AG04450 (cell line): ENCODE measurements around the gene SDK1. TPM values are rescaled to one million over a fixed set of nuclear protein-coding genes. Genes with fewer than 3 reads are reported as not detected.

ENCODE experiments used
- CTCF ChIA-PET: fragments of 300-600, 350-600 bp; formaldehyde crosslinking; extraction: SDS; loops from one replicate; lab custom pipeline; 2022; ENCODE audit warnings: antibody characterized with exemption, inconsistent platforms; lab: Charles Lee
- POLR2A ChIA-PET: fragments of 350-600 bp; formaldehyde crosslinking; extraction: SDS; loops from one replicate; lab custom pipeline; 2021; ENCODE audit warnings: antibody characterized with exemption, inconsistent platforms; lab: Yijun Ruan, JAX
- DNase-seq: peaks from one replicate; pipeline ENCODE4 v3.0.0-alpha.2; 2011; ENCODE audit warnings: low read depth, low spot score
- H3K27ac ChIP-seq: one replicate; pipeline ENCODE4 v1.5.1; 2012; ENCODE audit warnings: low read depth, low read length, control low read depth
- H3K27me3 ChIP-seq: one replicate; pipeline ENCODE4 v1.6.0; 2012; ENCODE audit warnings: low read length; ENCODE audit not compliant: control insufficient read depth, insufficient read depth
- H3K4me3 ChIP-seq: 2 replicates; pipeline ENCODE4 v1.5.1; 2011; ENCODE audit warnings: mild to moderate bottlenecking, low read depth, low read length, control low read depth
- H3K9me3 ChIP-seq: 2 replicates; pipeline ENCODE4 v1.5.1; 2012; ENCODE audit warnings: low read length; ENCODE audit not compliant: control insufficient read depth, insufficient read depth
- polyA plus RNA-seq: library from polyadenylated mRNA; depleted of rRNA; stranded (reverse); fragments of >200 nt; gene quantifications from 2 replicates; pipeline ENCODE4 v1.2.3, GENCODE V29; 2011
- TF ChIP-seq, protein P1 (sequence below): IDR thresholded peaks from 2 replicates; pipeline ENCODE4 v1.5.1; 2011; ENCODE audit warnings: low read depth, low read length, control low read depth, inconsistent platforms

Gene SDK1
- polyA plus RNA-seq, 1 experiment = 2.2 TPM

DNA sequence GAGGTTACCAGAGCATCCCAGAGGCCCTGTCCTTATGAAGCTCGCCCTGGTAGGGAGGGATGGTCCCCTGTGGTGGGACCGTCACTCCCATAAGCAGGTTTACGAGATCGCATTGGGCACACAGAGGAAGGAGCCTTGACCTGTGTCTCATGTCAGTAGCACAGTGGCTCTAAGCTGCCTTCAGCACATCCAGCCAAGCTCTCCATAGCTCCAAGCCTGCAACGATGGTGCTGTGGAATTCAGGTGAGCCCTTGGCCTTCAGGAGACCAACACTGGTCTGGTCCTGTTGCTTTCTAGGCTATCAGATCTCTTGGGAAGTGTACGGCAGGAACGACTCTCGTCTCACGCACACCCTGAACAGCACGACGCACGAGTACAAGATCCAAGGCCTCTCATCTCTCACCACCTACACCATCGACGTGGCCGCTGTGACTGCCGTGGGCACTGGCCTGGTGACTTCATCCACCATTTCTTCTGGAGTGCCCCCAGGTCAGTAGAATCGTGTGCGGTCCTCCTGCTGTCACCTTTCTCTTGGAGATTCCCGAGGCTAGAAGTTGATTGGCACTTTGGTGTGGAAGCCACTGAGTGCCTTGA lies 775.7 kb downstream of the SDK1 start:
- H3K9me3 ChIP-seq = peaks cover 75% of the 10 kb centered on the region
- H3K4me3 ChIP-seq = no peak overlapping the region
- H3K27me3 ChIP-seq = no peaks in the 10 kb centered on the region
- POLR2A ChIA-PET = no interaction called here
- no peak for DNase-seq
- TF ChIP-seq, protein P1, sequence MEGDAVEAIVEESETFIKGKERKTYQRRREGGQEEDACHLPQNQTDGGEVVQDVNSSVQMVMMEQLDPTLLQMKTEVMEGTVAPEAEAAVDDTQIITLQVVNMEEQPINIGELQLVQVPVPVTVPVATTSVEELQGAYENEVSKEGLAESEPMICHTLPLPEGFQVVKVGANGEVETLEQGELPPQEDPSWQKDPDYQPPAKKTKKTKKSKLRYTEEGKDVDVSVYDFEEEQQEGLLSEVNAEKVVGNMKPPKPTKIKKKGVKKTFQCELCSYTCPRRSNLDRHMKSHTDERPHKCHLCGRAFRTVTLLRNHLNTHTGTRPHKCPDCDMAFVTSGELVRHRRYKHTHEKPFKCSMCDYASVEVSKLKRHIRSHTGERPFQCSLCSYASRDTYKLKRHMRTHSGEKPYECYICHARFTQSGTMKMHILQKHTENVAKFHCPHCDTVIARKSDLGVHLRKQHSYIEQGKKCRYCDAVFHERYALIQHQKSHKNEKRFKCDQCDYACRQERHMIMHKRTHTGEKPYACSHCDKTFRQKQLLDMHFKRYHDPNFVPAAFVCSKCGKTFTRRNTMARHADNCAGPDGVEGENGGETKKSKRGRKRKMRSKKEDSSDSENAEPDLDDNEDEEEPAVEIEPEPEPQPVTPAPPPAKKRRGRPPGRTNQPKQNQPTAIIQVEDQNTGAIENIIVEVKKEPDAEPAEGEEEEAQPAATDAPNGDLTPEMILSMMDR = no peak
- CTCF ChIA-PET = no interaction called here
- no peak overlapping the region for H3K27ac ChIP-seq

DNA sequence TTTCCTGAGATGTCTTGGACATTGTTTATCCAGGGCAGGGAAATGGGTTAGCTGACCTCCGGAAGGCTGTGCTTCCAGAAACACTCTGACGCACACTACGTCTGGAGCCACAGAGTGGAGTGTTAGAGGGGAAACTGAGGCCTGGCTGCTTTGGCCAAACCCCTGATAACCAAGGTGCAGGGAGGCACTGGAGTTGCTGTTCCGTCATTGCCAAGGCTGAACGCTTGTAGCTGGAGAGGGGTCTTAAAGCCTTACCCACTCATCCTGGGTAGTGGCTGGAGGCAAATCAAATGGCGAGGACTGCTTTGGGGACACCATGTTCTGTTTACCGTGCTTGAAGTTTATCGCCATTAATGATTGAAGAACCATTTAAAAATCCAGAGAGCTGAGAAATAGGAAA lies 776.9 kb downstream of the SDK1 start:
- ChIA-PET CTCF (no interaction called here), POLR2A (no interaction called here)

DNA sequence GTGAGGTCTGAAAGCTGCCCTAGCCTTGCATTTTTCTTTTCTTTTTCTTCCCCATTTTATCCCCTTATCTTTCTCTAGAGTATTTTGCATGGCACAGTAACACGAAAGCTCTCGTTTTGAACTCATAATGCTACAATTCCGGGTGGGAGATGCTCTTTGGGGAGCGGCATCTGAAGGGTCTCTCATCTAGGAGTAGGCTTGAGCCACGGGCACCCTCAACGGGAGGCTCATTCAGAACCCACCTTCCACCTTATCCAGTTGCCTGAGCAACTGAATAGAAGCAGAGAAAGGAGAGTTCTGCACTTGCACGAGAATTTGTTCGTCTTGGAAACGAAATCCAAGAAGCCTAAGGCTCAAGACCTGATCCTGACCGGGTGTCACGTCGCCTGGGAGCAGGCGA lies 777.5 kb downstream of the SDK1 start:
- Histone ChIP-seq H3K4me3 (no peak overlapping the region), H3K9me3 (peaks cover 69% of the 10 kb centered on the region), H3K27ac (no peak overlapping the region), H3K27me3 (no peaks in the 10 kb centered on the region)
- CTCF ChIA-PET = no interaction called here
- TF ChIP-seq, protein P1 = no peak
- no peak for DNase-seq
- POLR2A ChIA-PET = no interaction called here

More for the DNA sequence above, 776.9 kb downstream of the SDK1 start:
- no peak for DNase-seq
- TF ChIP-seq, protein P1 = no peak
- Histone ChIP-seq H3K27me3 (no peaks in the 10 kb centered on the region), H3K27ac (no peak overlapping the region), H3K9me3 (peaks cover 70% of the 10 kb centered on the region), H3K4me3 (no peak overlapping the region)

DNA sequence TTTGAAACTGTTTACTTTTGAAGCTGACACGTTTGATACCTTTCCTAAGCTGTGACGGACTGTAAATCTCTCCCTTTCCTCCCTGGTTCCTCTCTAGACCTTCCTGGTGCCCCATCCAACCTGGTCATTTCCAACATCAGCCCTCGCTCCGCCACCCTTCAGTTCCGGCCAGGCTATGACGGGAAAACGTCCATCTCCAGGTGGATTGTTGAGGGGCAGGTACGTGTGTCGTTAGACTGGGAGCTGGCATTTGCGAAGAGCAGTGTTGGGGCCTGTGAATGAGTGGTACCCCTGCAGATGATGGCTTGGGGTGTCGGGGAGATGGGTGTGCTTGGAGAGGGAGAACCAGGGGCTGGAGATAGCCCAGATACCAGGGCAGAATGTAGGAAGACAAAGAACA lies 778.3 kb downstream of the SDK1 start:
- TF ChIP-seq, protein P1 = no peak
- DNase-seq = no peak
- Histone ChIP-seq H3K27me3 (no peaks in the 10 kb centered on the region), H3K27ac (no peak overlapping the region), H3K9me3 (peaks cover 66% of the 10 kb centered on the region), H3K4me3 (no peak overlapping the region)
- POLR2A ChIA-PET = no interaction called here
- CTCF ChIA-PET = interaction anchor here (0.9 kb wide), 1 partner anchor 20 kb away, joined by 5 read pairs; no protein-coding TSS in a partner anchor

DNA sequence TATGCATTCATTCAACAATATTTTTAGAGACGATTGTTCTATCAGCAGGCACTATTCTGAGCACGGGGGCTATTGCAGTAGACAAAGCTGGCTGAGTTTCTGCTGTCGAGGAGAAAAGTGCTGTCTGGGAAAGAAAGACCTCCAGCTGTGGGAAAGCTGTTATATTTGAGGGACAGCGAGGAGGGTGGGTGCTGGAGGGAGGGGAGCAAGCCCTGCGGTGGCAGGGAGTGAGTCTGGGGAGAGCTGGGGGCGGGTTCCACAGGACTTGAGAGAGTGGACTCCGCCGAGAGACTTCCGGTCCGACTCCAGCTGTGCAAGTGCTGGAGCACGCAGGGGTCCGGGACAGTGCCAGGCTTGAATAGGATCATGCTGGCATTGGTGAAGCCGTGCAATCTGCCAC lies 778.9 kb downstream of the SDK1 start:
- H3K9me3 ChIP-seq = peaks cover 62% of the 10 kb centered on the region
- CTCF ChIA-PET = interaction anchor here (0.9 kb wide), 1 partner anchor 19 kb away, joined by 5 read pairs; no protein-coding TSS in a partner anchor
- DNase-seq = no peak
- no peak overlapping the region for H3K4me3 ChIP-seq
- TF ChIP-seq, protein P1 = no peak
- POLR2A ChIA-PET = no interaction called here
- no peak overlapping the region for H3K27ac ChIP-seq
- H3K27me3 ChIP-seq = no peaks in the 10 kb centered on the region
